Neural progenitor cell (in vitro differentiated cells): ENCODE results near the gene COP1.
"Not testable (repeated sequence)": the region's sequence is repeated elsewhere in the genome, so short reads cannot be mapped to it uniquely, and the experiment has no call there.

Experiments used
- CTCF ChIP-seq: fragments of 200-600 bp; sonication (generic); IDR thresholded peaks from 2 replicates; pipeline ENCODE4 v1.5.1; 2017; ENCODE audit warnings: antibody characterized with exemption, mild to moderate bottlenecking
- EZH2 ChIP-seq: fragments of 200-600 bp; sonication (generic); IDR thresholded peaks from 2 replicates; pipeline ENCODE4 v1.6.1; 2017; ENCODE audit warnings: antibody characterized with exemption, mild to moderate bottlenecking, moderate library complexity
- EZH2phosphoT487 ChIP-seq: fragments of 200-600 bp; sonication (generic); IDR thresholded peaks from 2 replicates; pipeline ENCODE4 v1.6.1; 2017; ENCODE audit warnings: antibody characterized with exemption

GRCh38 chr1:175983363-175983762 is 223.7 kb downstream of the COP1 start:
- TF ChIP-seq CTCF, EZH2, EZH2phosphoT487: not testable (repeated sequence)
